Stimulated activated CD8-positive, alpha-beta memory T cell treated with anti-CD3 and anti-CD28 coated beads, Interleukin-7, amount 100 ng/mL, for 48 hours (primary cell): ENCODE data around the gene UTP14A.

Source experiments
- DNase-seq, 2 donors: peaks; one replicate each; pipeline ENCODE4 v3.0.0-alpha.2; 2020; ENCODE audit warnings: low read depth in 1 of 2; ENCODE audit errors: extremely low read depth in 1 of 2

The UTP14A gene

GRCh38 chrX:129945131-129945530 lies 39.2 kb downstream of the UTP14A start:
- no peak for DNase-seq

- no peak for DNase-seq
These were observed 47.3 kb downstream of the UTP14A start for GRCh38 chrX:129953334-129953648.

- no peak for DNase-seq
These were observed 47.9 kb downstream of the UTP14A start for GRCh38 chrX:129953881-129954280.

- no peak for DNase-seq
These were observed 48.8 kb downstream of the UTP14A start for GRCh38 chrX:129954804-129955203.

- DNase-seq, result no peak
These were observed 49.7 kb downstream of the UTP14A start for GRCh38 chrX:129955682-129956081.

- DNase-seq, result no peak
These were observed 50.2 kb downstream of the UTP14A start for GRCh38 chrX:129956145-129956544.

- DNase-seq, result no peak
These were observed 50.8 kb downstream of the UTP14A start for GRCh38 chrX:129956765-129957164.

- DNase-seq, result no peak
These were observed 51.5 kb downstream of the UTP14A start for GRCh38 chrX:129957241-129958082.

GRCh38 chrX:129958083-129958465 lies 52.1 kb downstream of the UTP14A start:
- no peak for DNase-seq

GRCh38 chrX:129958814-129959492 lies 53.0 kb downstream of the UTP14A start:
- no peak for DNase-seq

GRCh38 chrX:129959493-129959832 lies 53.5 kb downstream of the UTP14A start:
- no peak for DNase-seq

GRCh38 chrX:129961180-129962083 lies 55.5 kb downstream of the UTP14A start:
- DNase-seq, result peak in 1 of 2 donors; percentile 58

- DNase-seq, result no peak
These were observed 57.8 kb downstream of the UTP14A start for GRCh38 chrX:129963729-129964128.

- no peak for DNase-seq
These were observed 59.2 kb downstream of the UTP14A start for GRCh38 chrX:129965166-129965565.

- DNase-seq, result no peak
These were observed 63.0 kb downstream of the UTP14A start for GRCh38 chrX:129968968-129969367.

- DNase-seq, result no peak
These were observed 70.5 kb downstream of the UTP14A start for GRCh38 chrX:129976441-129976840.
